Measurements from ENCODE around the gene KRT83. TPM values are rescaled to one million over a fixed set of nuclear protein-coding genes. Genes with fewer than 3 reads are reported as not detected.
A peak's percentile ranks its signal among the peaks of the same experiment; 100 is the strongest.
"Not testable (repeated sequence)": the region's sequence is repeated elsewhere in the genome, so short reads cannot be mapped to it uniquely, and the experiment has no call there.

KRT83 gene
- total RNA-seq, 2 experiments from 2014 or later, result not detected

- Mint-ChIP-seq H3K27me3 (peaks cover 63% of the 10 kb centered on the region), H3K36me3 (ENCODE audit: low read depth) (no peaks in the 10 kb centered on the region), H3K4me3 (no peak overlapping the region), H3K4me1 (peaks cover 7% of the 10 kb centered on the region), H3K27ac (no peak overlapping the region), H3K9me3 (no peaks in the 10 kb centered on the region)
- CTCF ChIA-PET, result interaction anchor here (1.1 to 1.6 kb wide), 2 partner anchors 17 to 19 kb away, joined by 4 to 5 read pairs; no protein-coding TSS in a partner anchor
- POLR2A ChIA-PET, result no interaction called here
- DNase-seq, result no peak
These were observed 24.5 kb downstream of the KRT83 start for GRCh38 chr12:52296572-52297215.

DNA sequence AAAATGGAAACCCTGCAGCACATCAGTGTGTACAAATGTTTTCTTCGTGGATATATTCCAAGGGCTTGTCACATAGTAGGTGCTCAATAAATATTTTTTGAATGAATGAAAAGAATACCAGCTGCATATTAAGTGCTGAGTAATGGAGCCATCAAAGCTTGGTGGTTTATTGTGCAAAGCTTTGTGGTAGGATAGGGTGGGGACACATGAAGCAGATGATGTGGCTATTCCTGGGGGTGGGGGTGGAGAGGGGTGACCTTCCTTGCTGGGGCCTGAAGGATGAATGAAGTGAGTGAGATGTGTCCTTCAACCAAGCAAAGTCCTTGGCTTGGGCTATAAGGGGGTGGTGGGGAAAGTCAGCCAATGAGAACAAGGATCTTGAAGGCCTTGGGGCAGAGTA is 25.5 kb downstream of the KRT83 start:
- peaks cover 7% of the 10 kb centered on the region for H3K4me1 Mint-ChIP-seq
- POLR2A ChIA-PET, result interaction anchor here (1.7 kb wide), 1 partner anchor 16 kb away, joined by 4 read pairs; no protein-coding TSS in a partner anchor
- H3K4me3 Mint-ChIP-seq, result no peak overlapping the region
- H3K9me3 Mint-ChIP-seq, result no peaks in the 10 kb centered on the region
- no peak overlapping the region for H3K27ac Mint-ChIP-seq
- H3K27me3 Mint-ChIP-seq, result peaks cover 64% of the 10 kb centered on the region
- CTCF ChIA-PET, result interaction anchor here (0.6 to 4.6 kb wide), 3 partner anchors 14 to 575 kb away, joined by 3 to 31 read pairs (median 4); no protein-coding TSS in a partner anchor
- no peaks in the 10 kb centered on the region for H3K36me3 Mint-ChIP-seq (ENCODE audit: low read depth)
- no peak for DNase-seq

- Mint-ChIP-seq H3K9me3 (no peaks in the 10 kb centered on the region), H3K4me1 (peaks cover 7% of the 10 kb centered on the region), H3K27ac (no peak overlapping the region), H3K36me3 (ENCODE audit: low read depth) (no peaks in the 10 kb centered on the region), H3K4me3 (no peak overlapping the region), H3K27me3 (peaks cover 59% of the 10 kb centered on the region)
- POLR2A ChIA-PET, result interaction anchor here (1.7 kb wide), 1 partner anchor 17 kb away, joined by 4 read pairs; no protein-coding TSS in a partner anchor
- no peak for DNase-seq
- CTCF ChIA-PET, result interaction anchor here (0.7 to 4.6 kb wide), 3 partner anchors 16 to 576 kb away, joined by 3 to 31 read pairs (median 4); no protein-coding TSS in a partner anchor
These were observed 26.4 kb downstream of the KRT83 start for GRCh38 chr12:52294803-52295202.

DNA sequence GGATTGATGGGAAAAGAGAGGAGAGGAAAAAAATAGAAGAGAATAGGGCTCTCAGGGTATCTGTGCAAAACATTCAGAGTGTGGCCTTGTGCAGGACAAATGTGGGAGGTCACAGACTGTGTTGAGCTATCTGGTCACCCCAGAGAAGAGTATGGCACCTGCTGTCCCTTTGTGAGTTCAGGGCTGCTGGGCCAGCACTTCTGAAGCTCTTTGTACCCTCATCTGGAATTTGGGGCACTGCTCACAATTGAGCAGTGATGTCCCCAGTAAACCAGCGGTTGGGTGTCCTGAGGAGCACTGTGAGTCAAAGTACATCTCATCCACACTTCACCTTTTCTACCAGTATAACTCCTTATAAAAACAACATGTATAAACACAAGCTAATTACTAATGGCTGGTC is 27.3 kb downstream of the KRT83 start:
- Mint-ChIP-seq H3K27me3 (peaks cover 52% of the 10 kb centered on the region), H3K4me1 (peaks cover 7% of the 10 kb centered on the region), H3K36me3 (ENCODE audit: low read depth) (no peaks in the 10 kb centered on the region), H3K9me3 (no peaks in the 10 kb centered on the region), H3K4me3 (no peak overlapping the region), H3K27ac (no peak overlapping the region)
- CTCF ChIA-PET, result interaction anchor here (0.7 to 4.6 kb wide), 4 partner anchors 15 to 577 kb away, joined by 3 to 31 read pairs (median 4); no protein-coding TSS in a partner anchor
- POLR2A ChIA-PET, result interaction anchor here (1.7 kb wide), 1 partner anchor 18 kb away, joined by 4 read pairs; no protein-coding TSS in a partner anchor
- no peak for DNase-seq

DNA sequence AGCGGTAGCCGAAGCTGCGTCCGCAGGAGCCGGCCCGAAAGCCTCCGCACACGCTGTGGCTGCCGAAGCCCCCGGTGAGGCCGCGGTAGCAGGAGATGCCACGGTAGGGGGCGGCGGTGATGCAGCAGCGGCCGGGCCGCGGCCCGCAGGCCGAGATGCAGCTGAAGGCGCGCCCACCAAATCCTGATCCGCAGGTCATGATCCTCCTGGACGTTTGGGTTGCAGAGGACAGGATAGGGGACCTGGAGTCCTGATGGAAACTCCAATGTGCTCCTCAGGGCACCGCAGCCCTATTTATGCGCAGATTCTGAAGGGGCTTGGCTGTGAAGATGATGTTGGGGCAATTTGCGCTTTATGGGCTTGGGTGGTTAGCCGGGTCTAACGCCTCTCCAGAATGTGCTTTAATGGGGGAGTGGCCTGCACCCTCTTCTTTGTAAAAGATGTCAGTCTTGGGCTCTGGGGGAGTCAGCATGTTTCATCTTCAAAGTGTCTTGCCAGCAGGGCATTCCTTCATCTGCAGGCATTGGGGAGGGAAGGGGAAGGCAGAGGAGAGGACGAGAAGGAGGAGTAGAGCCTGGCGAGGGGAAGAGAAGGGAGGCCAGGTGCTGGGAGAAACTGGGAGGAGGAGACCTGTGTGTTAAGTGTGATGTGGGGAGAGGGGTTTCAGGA is 29.8 kb downstream of the KRT83 start, which contains the start of gene KRT81:
KRT81 (minus strand) TSS at position 268 of the 669 bp plus-strand sequence; CDS start at position 199, 69 bp downstream.
- ChIA-PET CTCF (interaction anchor here (4.6 kb wide), 1 partner anchor 13 kb away, joined by 31 read pairs; no protein-coding TSS in a partner anchor), POLR2A (no interaction called here)
- Mint-ChIP-seq H3K4me3 (no peak within 1 kb of the TSS), H3K4me1 (peaks cover 18% of the 10 kb centered on the region), H3K9me3 (no peaks in the 10 kb centered on the region), H3K27me3 (peaks cover 36% of the 10 kb centered on the region), H3K27ac (no peak within 1 kb of the TSS), H3K36me3 (ENCODE audit: low read depth) (no peaks in the 10 kb centered on the region)
- no peak for DNase-seq

DNA sequence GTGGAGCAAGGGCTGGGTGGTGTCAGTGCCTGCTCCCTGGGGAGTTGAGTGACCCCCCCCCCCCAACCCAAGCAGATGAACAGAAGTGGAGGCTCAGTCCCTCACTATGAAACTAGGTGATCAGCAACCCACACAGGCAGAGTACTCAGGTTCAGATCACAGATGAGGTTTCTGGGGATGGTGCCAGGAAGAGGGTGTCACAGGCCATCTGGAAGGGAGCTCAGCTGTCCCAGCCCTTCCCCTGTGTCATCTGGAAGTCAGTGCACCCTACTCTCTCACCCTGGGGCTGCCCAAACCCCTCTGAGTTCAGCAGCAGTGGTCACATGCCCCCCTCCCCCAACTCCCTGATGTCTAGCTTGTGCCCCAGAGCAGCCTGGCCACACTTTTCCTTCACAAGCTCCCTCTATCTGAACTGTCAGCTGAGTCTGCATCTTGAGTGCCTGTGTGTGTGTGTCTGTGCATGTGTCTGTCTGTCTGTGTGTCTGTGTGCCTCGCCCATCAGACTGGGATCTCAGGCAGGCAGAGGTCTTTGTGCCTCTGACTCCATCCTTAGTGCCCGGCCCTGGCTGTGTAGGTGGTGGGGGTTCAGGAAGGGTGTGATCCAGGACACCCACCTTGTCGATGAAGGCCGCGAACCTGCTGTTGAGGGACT is 30.6 kb downstream of the KRT83 start:
- POLR2A ChIA-PET; CTCF ChIA-PET; H3K27ac Mint-ChIP-seq; H3K9me3 Mint-ChIP-seq; H3K4me3 Mint-ChIP-seq; DNase-seq; H3K36me3 Mint-ChIP-seq (ENCODE audit: low read depth): not testable (repeated sequence)
- peaks cover 16% of the 10 kb centered on the region for H3K4me1 Mint-ChIP-seq
- peaks cover 31% of the 10 kb centered on the region for H3K27me3 Mint-ChIP-seq

DNA sequence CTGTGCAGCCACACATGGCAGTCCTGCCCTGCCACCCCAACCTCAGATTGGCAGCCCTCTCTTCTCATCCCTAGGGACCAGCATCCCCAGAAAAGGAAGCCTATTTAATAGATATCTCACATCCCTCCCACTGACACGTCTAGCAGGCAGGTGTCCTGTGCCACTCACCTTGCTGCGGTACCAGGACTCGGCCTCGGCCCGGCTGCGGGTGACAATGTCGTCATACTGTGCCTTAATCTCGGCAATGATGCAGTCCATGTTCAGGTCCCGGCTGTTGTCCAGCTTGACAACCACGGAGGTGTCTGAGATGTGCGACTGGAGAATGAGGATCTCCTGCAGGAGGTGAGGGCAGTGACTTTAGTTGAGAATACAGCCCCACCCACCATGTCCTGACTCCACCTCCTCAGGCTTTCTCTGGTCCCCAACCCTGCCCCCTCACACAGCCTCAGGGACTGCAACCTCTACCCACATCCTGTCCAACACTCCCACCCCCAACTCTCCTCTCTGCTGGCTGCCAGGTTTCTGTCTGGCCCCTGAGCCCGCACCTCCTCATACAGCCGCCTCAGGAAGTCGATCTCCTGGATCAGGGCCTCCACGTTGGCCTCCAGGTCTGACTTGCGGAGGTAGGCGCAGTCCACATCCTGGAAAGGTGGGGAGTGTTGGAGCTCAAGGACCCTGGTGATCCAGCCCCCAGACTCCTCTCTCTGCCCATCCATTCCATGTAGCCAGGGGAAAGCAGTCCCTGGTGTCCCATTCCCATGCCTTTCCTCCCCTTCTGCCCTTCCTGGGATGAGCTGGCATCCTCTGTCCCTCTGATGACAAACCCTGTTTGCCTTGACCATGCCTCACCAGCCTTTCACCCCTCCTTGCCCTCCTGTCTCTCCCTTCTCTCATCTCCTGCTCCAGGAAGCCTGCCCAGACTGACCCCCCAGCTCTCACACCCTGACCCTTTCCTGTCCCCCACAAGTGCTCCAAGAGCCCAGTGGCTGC is 33.1 kb downstream of the KRT83 start:
- H3K9me3 Mint-ChIP-seq; H3K36me3 Mint-ChIP-seq (ENCODE audit: low read depth); H3K27ac Mint-ChIP-seq; DNase-seq; H3K4me3 Mint-ChIP-seq; POLR2A ChIA-PET: not testable (repeated sequence)
- Mint-ChIP-seq H3K27me3 (peaks cover 14% of the 10 kb centered on the region), H3K4me1 (peaks cover 11% of the 10 kb centered on the region)
- CTCF ChIA-PET, result interaction anchor here (1.1 kb wide), 1 partner anchor 9 kb away, joined by 4 read pairs; no protein-coding TSS in a partner anchor

DNA sequence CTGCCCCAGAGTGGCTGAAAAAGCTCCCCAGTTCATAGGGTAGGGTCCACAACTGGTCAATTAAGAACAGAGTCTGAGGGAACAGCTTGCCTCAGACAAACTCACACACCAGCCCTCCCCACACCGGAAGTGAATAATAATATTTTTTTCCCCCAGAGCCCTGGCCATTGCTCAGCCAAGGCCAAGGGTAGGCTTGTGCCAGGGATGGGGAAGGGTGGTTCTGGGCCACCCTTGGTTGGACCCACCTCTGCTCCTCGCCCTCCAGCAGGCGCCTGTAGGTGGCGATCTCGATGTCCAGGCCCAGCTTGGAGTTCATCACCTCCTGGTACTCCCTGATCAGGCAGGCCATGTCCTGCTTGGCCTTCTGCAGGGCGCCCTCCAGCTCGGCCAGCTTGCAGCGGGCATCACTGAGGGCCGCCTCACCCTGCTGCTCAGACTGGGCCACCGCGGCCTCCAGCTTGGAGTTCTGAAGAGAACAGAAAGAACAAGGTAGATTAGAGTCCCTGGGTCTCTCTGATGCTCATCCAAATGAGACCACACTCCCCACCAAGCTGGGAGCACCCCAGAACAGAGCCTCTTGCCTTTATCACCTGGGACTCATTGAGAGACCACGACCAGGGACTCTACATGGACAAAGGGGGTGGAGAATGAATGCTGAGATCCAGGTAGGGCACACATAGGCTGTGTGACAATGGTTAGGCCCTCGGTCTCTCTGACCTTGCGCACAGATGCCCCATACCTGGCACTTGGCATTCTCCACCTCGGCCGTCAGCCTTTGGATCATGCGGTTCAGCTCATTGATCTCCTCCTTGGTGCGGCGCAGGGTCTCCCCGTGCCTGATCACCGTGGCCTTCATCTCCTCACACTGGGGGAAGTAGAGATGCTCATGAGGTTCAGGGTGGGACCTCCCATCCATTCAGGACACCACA is 34.1 kb downstream of the KRT83 start:
- POLR2A ChIA-PET; CTCF ChIA-PET; DNase-seq; H3K4me3 Mint-ChIP-seq; H3K36me3 Mint-ChIP-seq (ENCODE audit: low read depth); H3K9me3 Mint-ChIP-seq; H3K27ac Mint-ChIP-seq: not testable (repeated sequence)
- Mint-ChIP-seq H3K4me1 (peaks cover 11% of the 10 kb centered on the region), H3K27me3 (peaks cover 13% of the 10 kb centered on the region)

- Mint-ChIP-seq H3K9me3 (no peaks in the 10 kb centered on the region), H3K27ac (no peak overlapping the region), H3K27me3 (peaks cover 6% of the 10 kb centered on the region), H3K4me1 (peaks cover 11% of the 10 kb centered on the region), H3K4me3 (no peak overlapping the region), H3K36me3 (ENCODE audit: low read depth) (no peaks in the 10 kb centered on the region)
- no peak for DNase-seq
- POLR2A ChIA-PET, result no interaction called here
- CTCF ChIA-PET, result no interaction called here
These were observed 35.2 kb downstream of the KRT83 start for GRCh38 chr12:52285851-52286530.

DNA sequence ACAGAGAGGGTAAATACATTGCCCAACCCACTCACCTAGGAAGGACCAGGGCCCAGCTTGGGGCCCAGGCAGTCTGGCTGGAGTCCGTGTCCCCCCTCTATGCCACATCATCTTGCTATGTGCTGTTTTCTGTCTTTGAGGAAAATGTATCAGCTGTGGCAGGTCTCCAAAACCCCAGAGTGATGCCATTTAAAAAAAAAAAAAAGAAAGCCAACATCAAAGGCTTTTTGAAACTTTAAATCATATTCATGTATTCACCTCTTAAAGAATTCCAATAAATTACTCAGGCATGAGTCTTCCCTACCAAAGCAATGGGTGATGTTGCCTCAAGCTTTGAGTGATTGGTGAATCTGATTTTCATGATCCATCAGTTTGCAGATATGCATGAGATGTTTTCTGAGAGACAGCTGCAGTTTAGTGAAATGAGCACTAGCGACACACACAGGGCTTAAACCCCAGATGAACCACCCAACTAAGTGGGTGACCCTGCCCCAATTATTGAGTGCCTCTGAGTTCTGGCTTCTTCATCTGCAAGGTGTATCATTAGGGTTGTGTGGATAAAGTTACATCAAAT is 35.9 kb downstream of the KRT83 start:
- POLR2A ChIA-PET, result interaction anchor here (1.1 kb wide), 1 partner anchor 24 kb away, joined by 3 read pairs; no protein-coding TSS in a partner anchor
- Mint-ChIP-seq H3K36me3 (ENCODE audit: low read depth) (no peaks in the 10 kb centered on the region), H3K27ac (no peak overlapping the region), H3K4me3 (no peak overlapping the region), H3K9me3 (no peaks in the 10 kb centered on the region), H3K4me1 (peaks cover 11% of the 10 kb centered on the region), H3K27me3 (peaks cover 10% of the 10 kb centered on the region)
- peak; percentile 5 for DNase-seq
- CTCF ChIA-PET, result interaction anchor here (1.3 kb wide), 1 partner anchor 26 kb away, joined by 4 read pairs; no protein-coding TSS in a partner anchor

Measured in activated CD4-positive, alpha-beta memory T cell treated with anti-CD3 and anti-CD28 coated beads, Interleukin-2, amount 10 ng/mL, durations not matched to agents 7 days and 5 days (primary cell).